Skin epidermis (tissue), 12 donors: Measurements from ENCODE around the gene CPEB3.

Experiments
- H3K27ac ChIP-seq, 21 experiments: fragments of 200-600 bp; sonication (generic) in 11 of 21; one replicate each; pipeline ENCODE4 v1.5.0; 2020; ENCODE audit warnings: mild to moderate bottlenecking in 3 of 21, inconsistent platforms in 2 of 21, moderate library complexity in 2 of 21
- H3K4me3 ChIP-seq, 7 experiments: fragments of 200-600 bp; sonication (generic) in 2 of 7; one replicate each; pipeline ENCODE4 v1.5.0; 2020; ENCODE audit warnings: inconsistent platforms in 2 of 7, mild to moderate bottlenecking in 2 of 7, moderate library complexity in 1 of 7

The CPEB3 gene

DNA sequence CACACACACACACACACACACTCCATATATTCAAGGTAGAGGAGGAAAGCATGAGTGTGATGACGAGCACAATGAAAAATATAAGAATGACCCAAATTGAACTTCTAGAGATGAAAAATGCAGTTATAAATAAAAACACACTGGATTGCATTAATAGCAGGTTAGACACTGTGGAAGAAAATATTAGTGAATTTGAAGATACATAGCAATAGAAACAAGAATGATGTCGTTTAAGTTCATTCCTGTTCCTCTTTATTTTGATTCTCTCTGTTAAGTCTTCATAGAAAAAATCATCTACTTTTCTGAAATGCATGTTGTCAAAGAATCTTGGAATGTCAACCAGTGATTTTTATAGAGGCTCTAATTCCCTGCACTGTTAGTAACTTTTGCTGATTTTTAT lies 288.9 kb downstream of the CPEB3 start:
- no peak overlapping the region for H3K4me3 ChIP-seq
- H3K27ac ChIP-seq: no peak overlapping the region

DNA sequence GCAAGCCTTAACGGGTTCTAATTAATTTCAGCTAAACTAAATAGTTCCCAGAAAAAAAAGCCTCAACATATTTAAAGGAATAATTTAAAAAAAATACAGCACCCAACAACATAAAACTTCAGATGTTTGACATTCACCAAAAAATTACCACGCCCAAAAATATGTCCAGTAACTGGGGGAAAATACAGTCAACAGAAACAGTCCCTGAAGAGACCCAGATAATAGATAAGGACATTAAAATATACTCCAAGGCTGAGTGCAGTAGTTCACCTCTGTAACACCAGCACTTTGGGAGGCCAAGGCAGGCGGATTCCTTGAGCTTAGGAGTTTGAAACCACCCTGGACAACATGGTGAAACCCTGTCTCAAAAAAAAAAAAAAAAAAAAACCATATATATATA lies 289.3 kb downstream of the CPEB3 start:
- Histone ChIP-seq H3K27ac (no peak overlapping the region), H3K4me3 (no peak overlapping the region)
